A549 treated with DMSO at 1 μM for 4 hours (cell line): ENCODE data around the gene AJUBA. TPM values are rescaled to one million over a fixed set of nuclear protein-coding genes. Genes with fewer than 3 reads are reported as not detected.

ENCODE experiments used
- total RNA-seq: library from RNA; stranded (reverse); fragments of 200-300 nt; extraction: Qiagen RNA extraction; gene quantifications from 5 replicates; pipeline ENCODE4 v1.2.3, GENCODE V29; 2022; ENCODE audit warnings: low read depth

Gene AJUBA
- total RNA-seq: 36.4 to 45.2 TPM (median 40.3 TPM) in 5 replicates

GRCh38 chr14:22982477-22983245, at the start of gene AJUBA:
Gene AJUBA (minus strand): TSS chr14:22982551. CDS start chr14:22982266, 285 bp downstream.

GRCh38 chr14:23009939-23010726, 27.8 kb upstream of the AJUBA start, which contains the start of gene C14orf93:
Gene C14orf93 (minus strand): TSS chr14:23010143. CDS start chr14:22999023, 11,120 bp downstream.

GRCh38 chr14:22929104-22929960, 53.0 kb downstream of the AJUBA start, which contains the start of gene PRMT5:
Gene PRMT5 (minus strand): TSS chr14:22929376. CDS start chr14:22929361, 15 bp downstream.

Other genes starting within 250 kb of the AJUBA start
- gene OXA1L, start 215.9 kb downstream of the AJUBA start, total RNA-seq: 152 to 169 TPM (median 161 TPM) in 5 replicates
- 9.8 to 19.1 TPM (median 12.0 TPM) in 5 replicates for gene SLC7A7, start 167.1 kb downstream of the AJUBA start, total RNA-seq
- 135 to 197 TPM (median 194 TPM) in 5 replicates for gene MRPL52, start 152.7 kb downstream of the AJUBA start, total RNA-seq
- 0.52 to 1.3 TPM (median 0.75 TPM) in 5 replicates for gene MMP14, start 146.0 kb downstream of the AJUBA start, total RNA-seq
- 74.7 to 82.6 TPM (median 81.9 TPM) in 5 replicates for gene LRP10, start 110.8 kb downstream of the AJUBA start, total RNA-seq
- gene REM2, start 99.3 kb downstream of the AJUBA start, total RNA-seq: 0.29 to 0.46 TPM (median 0.39 TPM) in 5 replicates
- 63.1 to 66.7 TPM (median 65.4 TPM) in 5 replicates for gene RBM23, start 63.4 kb downstream of the AJUBA start, total RNA-seq
- 109 to 127 TPM (median 119 TPM) in 5 replicates for gene PRMT5, start 53.2 kb downstream of the AJUBA start, total RNA-seq
- gene HAUS4, start 25.5 kb downstream of the AJUBA start, total RNA-seq: 34.8 to 39.4 TPM (median 36.3 TPM) in 5 replicates
- 3.0 to 4.1 TPM (median 3.3 TPM) in 5 replicates for gene C14orf93, start 27.6 kb upstream of the AJUBA start, total RNA-seq
- 296 to 345 TPM (median 321 TPM) in 5 replicates for gene PSMB5, start 52.3 kb upstream of the AJUBA start, total RNA-seq
- not detected in 5 replicates for gene PSMB11, start 59.7 kb upstream of the AJUBA start, total RNA-seq
- 3.4 to 6.1 TPM (median 4.9 TPM) in 5 replicates for gene CDH24, start 75.0 kb upstream of the AJUBA start, total RNA-seq
- 109 to 121 TPM (median 111 TPM) in 5 replicates for gene ACIN1, start 112.6 kb upstream of the AJUBA start, total RNA-seq
- 77.8 to 107 TPM (median 105 TPM) in 5 replicates for gene C14orf119, start 113.0 kb upstream of the AJUBA start, total RNA-seq
- gene CIROP, start 122.4 kb upstream of the AJUBA start, total RNA-seq: not detected in 5 replicates
- 0.05 to 0.06 TPM in 2 of 5 replicates, not detected in the others for gene CEBPE, start 136.7 kb upstream of the AJUBA start, total RNA-seq
- gene SLC7A8, start 201.1 kb upstream of the AJUBA start, total RNA-seq: 0.25 to 0.69 TPM (median 0.34 TPM) in 5 replicates